Colonic mucosa (tissue), 4 donors: Measurements from ENCODE around the gene HEMK1. TPM values are rescaled to one million over a fixed set of nuclear protein-coding genes. Genes with fewer than 3 reads are reported as not detected.

Experiments
- DNase-seq: peaks from one replicate; pipeline ENCODE4 v3.0.0-alpha.2; 2020
- H3K27ac ChIP-seq: fragments of 200-600 bp; one replicate; pipeline ENCODE4 v1.8.0; 2021
- H3K27me3 ChIP-seq: fragments of 200-600 bp; one replicate; pipeline ENCODE4 v1.8.0; 2021
- H3K36me3 ChIP-seq: fragments of 200-600 bp; one replicate; pipeline ENCODE4 v1.8.0; 2021
- H3K4me1 ChIP-seq: fragments of 200-600 bp; one replicate; pipeline ENCODE4 v1.8.0; 2021; ENCODE audit warnings: mild to moderate bottlenecking
- H3K4me3 ChIP-seq: fragments of 200-600 bp; one replicate; pipeline ENCODE4 v1.8.0; 2021
- H3K9ac ChIP-seq, 2 donors: one replicate each; pipeline ENCODE4 v1.7.0; 2013; ENCODE audit warnings: control low read depth in 2 of 2, low read depth in 2 of 2, low read length in 2 of 2
- H3K9me3 ChIP-seq: fragments of 200-600 bp; one replicate; pipeline ENCODE4 v1.8.0; 2021
- intact Hi-C: fragments of 100-400 bp; cut with DNase I; formaldehyde crosslinking; loops from one replicate; pipeline ENCODE4 v1.14.1; 2022
- total RNA-seq, 2 donors: library from RNA; stranded (reverse); fragmentation: NEBNext Ultra II Directional in 1 of 2; extraction: Animal tissue kit (Norgen Biotek cat#: 25700) in 1 of 2; gene quantifications; one replicate each; pipeline ENCODE4 v1.2.1, GENCODE V29; 2021
- TF ChIP-seq, protein P1 (sequence below): fragments of 200-600 bp; IDR thresholded peaks from one replicate; pipeline ENCODE4 v1.8.0; 2022; ENCODE audit warnings: antibody characterized with exemption, mild to moderate bottlenecking
- donor health status: healthy.
- donor health status: DM: no; HTN: no; CAD: no.
- donor health status: DM: no; HTN: no; CAD: no.

HEMK1 gene
- total RNA-seq, 2 donors from 2014 or later: 23.0 to 28.5 TPM

GRCh38 chr3:50533316-50533715, 36.0 kb upstream of the HEMK1 start:
- intact Hi-C loops: no loop called here
- no peaks in the 10 kb centered on the region for H3K36me3 ChIP-seq
- no peaks in the 10 kb centered on the region for H3K4me1 ChIP-seq
- no peaks in the 10 kb centered on the region for H3K27me3 ChIP-seq
- no peak for DNase-seq
- TF ChIP-seq, protein P1, sequence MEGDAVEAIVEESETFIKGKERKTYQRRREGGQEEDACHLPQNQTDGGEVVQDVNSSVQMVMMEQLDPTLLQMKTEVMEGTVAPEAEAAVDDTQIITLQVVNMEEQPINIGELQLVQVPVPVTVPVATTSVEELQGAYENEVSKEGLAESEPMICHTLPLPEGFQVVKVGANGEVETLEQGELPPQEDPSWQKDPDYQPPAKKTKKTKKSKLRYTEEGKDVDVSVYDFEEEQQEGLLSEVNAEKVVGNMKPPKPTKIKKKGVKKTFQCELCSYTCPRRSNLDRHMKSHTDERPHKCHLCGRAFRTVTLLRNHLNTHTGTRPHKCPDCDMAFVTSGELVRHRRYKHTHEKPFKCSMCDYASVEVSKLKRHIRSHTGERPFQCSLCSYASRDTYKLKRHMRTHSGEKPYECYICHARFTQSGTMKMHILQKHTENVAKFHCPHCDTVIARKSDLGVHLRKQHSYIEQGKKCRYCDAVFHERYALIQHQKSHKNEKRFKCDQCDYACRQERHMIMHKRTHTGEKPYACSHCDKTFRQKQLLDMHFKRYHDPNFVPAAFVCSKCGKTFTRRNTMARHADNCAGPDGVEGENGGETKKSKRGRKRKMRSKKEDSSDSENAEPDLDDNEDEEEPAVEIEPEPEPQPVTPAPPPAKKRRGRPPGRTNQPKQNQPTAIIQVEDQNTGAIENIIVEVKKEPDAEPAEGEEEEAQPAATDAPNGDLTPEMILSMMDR: no peak
- H3K9ac ChIP-seq: no peak overlapping the region
- no peaks in the 10 kb centered on the region for H3K9me3 ChIP-seq
- no peak overlapping the region for H3K27ac ChIP-seq
- H3K4me3 ChIP-seq: no peak overlapping the region

DNA sequence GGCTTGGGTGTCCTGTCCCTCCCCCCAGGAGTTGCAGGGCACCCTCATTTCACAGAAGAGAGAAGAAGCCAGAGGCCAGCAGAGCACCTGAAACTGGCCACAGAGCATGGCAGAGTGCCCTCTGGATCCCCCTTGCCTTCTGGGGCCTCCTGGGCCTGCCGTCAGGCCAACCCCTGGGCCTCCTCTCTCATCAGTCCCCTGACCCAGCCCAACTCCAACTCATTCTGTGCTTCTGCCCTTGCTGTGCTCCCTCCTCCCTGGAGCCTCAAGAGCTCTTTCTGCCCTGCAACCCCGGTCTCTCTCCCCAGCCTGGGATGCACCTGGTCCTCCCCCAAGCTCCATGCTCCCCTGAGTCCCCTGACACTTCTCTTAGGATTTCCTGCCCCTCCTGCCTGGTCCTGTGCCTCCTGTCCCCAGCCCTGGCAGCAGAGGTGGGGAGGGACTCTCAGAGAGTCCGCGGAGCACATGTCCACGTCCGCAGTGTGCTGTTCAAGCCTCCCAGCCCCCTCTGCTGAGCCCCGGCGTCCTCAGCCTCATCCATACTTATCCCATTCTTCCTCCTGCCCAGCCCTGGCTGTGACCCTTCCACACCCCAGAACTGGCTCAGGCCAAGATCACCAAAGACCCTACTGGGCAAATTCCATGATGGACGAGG, 35.4 kb upstream of the HEMK1 start:
- DNase-seq: no peak
- H3K9me3 ChIP-seq: no peaks in the 10 kb centered on the region
- H3K27me3 ChIP-seq: no peaks in the 10 kb centered on the region
- no peaks in the 10 kb centered on the region for H3K4me1 ChIP-seq
- TF ChIP-seq, protein P1: no peak
- H3K27ac ChIP-seq: no peak overlapping the region
- H3K4me3 ChIP-seq: no peak overlapping the region
- no peaks in the 10 kb centered on the region for H3K36me3 ChIP-seq
- intact Hi-C loops: no loop called here
- H3K9ac ChIP-seq: no peak overlapping the region

GRCh38 chr3:50534681-50535330, 34.5 kb upstream of the HEMK1 start:
- H3K4me3 ChIP-seq: no peak overlapping the region
- no peak overlapping the region for H3K27ac ChIP-seq
- TF ChIP-seq, protein P1: no peak
- no peak overlapping the region for H3K9ac ChIP-seq
- intact Hi-C loops: no loop called here
- H3K27me3 ChIP-seq: no peaks in the 10 kb centered on the region
- H3K9me3 ChIP-seq: no peaks in the 10 kb centered on the region
- DNase-seq: no peak
- H3K4me1 ChIP-seq: no peaks in the 10 kb centered on the region
- H3K36me3 ChIP-seq: no peaks in the 10 kb centered on the region

DNA sequence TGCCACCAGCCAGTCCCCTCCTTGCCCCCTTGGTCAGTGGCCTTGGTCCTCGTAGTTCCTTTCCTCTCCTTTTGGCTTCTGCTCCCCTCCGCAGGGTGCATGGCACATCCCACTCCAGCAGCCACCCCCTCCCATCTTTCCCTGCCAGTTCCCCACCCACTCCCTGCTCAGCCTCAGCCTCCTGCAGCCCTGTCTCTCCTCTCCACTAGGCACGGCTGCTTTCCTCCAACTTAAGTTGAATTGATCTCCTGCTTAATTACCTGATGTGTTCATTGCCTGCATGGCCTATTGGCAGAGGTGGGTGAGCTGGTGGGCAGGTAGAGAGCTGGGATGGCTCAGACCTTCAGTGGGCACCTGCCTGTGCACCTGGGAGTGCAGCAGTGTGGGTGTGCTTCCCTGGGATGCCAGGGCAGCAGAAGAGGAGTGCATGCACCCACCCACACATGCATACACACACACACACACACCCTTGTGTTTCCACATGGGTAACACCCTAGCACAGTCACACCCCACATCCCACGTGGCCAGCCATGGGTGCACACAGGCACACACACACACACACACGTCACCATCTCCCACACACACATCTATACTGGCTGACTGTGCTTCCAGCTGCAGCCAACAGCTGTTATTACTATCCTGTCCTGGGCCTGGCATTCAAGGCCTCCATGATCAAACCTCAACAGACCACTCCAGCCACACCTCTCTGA, 32.7 kb upstream of the HEMK1 start:
- Histone ChIP-seq H3K27ac (no peak overlapping the region), H3K27me3 (no peaks in the 10 kb centered on the region), H3K9me3 (no peaks in the 10 kb centered on the region), H3K9ac (no peak overlapping the region), H3K4me3 (no peak overlapping the region), H3K4me1 (no peaks in the 10 kb centered on the region), H3K36me3 (no peaks in the 10 kb centered on the region)
- DNase-seq: no peak
- intact Hi-C loops: no loop called here
- TF ChIP-seq, protein P1: no peak

- H3K36me3 ChIP-seq: no peaks in the 10 kb centered on the region
- TF ChIP-seq, protein P1: no peak
- no peaks in the 10 kb centered on the region for H3K4me1 ChIP-seq
- H3K9ac ChIP-seq: no peak overlapping the region
- no peak overlapping the region for H3K27ac ChIP-seq
- intact Hi-C loops: no loop called here
- H3K9me3 ChIP-seq: no peaks in the 10 kb centered on the region
- no peak overlapping the region for H3K4me3 ChIP-seq
- no peak for DNase-seq
- no peaks in the 10 kb centered on the region for H3K27me3 ChIP-seq
Measured at GRCh38 chr3:50537421-50538129, 31.7 kb upstream of the HEMK1 start.
